Measurements from ENCODE around the gene PSMB5. TPM values are rescaled to one million over a fixed set of nuclear protein-coding genes. Genes with fewer than 3 reads are reported as not detected.

PSMB5 gene
- total and polyA plus RNA-seq, 4 donors = 74.0 to 152 (median 95.4) TPM

DNA sequence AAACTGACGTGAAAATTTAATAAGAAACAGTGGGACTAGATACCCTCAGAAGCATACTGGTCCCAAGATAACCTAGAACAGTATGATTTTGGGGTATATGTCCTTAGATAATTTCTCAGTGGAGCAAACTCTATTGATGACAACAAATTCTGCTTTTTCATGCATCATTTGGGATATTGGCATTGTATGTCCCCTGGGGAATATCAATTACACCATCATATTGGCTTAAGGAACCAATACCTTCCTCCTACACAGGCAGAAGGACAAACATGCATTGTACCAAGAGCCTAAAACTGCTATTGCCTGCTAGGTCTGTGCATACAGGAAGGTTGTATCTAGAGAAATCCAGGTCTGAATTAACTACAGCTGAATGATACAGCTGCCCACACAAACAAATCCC is 40.2 kb upstream of the PSMB5 start:
- H3K36me3 ChIP-seq (ENCODE audit: control insufficient read depth in 4 of 4, insufficient read depth in 3 of 4, low read depth in 1 of 4, low read length in 3 of 4) = peaks cover 7 to 56% (median 47%) of the 10 kb centered on the region in 4 donors
- TF ChIP-seq EGR1 (IDR thresholded peaks at IDR 0.05; ENCODE audit: low read depth in 2 of 2) (no peak), SP1 (IDR thresholded peaks at IDR 0.05) (no peak), HNF4A (conservative IDR thresholded peaks at IDR 0.05) (no peak), RAD21 (IDR thresholded peaks at IDR 0.05) (no peak), GABPA (IDR thresholded peaks at IDR 0.05 in 1 of 2, conservative IDR thresholded peaks at IDR 0.05 in 1 of 2) (no peak), YY1 (IDR thresholded peaks at IDR 0.05) (no peak), FOXA1 (IDR thresholded peaks at IDR 0.05) (no peak), JUND (IDR thresholded peaks at IDR 0.05) (no peak), FOXA2 (IDR thresholded peaks at IDR 0.05) (no peak)
- TF ChIP-seq, protein P1, sequence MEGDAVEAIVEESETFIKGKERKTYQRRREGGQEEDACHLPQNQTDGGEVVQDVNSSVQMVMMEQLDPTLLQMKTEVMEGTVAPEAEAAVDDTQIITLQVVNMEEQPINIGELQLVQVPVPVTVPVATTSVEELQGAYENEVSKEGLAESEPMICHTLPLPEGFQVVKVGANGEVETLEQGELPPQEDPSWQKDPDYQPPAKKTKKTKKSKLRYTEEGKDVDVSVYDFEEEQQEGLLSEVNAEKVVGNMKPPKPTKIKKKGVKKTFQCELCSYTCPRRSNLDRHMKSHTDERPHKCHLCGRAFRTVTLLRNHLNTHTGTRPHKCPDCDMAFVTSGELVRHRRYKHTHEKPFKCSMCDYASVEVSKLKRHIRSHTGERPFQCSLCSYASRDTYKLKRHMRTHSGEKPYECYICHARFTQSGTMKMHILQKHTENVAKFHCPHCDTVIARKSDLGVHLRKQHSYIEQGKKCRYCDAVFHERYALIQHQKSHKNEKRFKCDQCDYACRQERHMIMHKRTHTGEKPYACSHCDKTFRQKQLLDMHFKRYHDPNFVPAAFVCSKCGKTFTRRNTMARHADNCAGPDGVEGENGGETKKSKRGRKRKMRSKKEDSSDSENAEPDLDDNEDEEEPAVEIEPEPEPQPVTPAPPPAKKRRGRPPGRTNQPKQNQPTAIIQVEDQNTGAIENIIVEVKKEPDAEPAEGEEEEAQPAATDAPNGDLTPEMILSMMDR (IDR thresholded peaks at IDR 0.05; ENCODE audit: low read depth, low read length, missing input control) = no peak
- TF ChIP-seq, protein P2, sequence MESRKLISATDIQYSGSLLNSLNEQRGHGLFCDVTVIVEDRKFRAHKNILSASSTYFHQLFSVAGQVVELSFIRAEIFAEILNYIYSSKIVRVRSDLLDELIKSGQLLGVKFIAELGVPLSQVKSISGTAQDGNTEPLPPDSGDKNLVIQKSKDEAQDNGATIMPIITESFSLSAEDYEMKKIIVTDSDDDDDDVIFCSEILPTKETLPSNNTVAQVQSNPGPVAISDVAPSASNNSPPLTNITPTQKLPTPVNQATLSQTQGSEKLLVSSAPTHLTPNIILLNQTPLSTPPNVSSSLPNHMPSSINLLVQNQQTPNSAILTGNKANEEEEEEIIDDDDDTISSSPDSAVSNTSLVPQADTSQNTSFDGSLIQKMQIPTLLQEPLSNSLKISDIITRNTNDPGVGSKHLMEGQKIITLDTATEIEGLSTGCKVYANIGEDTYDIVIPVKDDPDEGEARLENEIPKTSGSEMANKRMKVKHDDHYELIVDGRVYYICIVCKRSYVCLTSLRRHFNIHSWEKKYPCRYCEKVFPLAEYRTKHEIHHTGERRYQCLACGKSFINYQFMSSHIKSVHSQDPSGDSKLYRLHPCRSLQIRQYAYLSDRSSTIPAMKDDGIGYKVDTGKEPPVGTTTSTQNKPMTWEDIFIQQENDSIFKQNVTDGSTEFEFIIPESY (IDR thresholded peaks at IDR 0.05) = no peak
- TF ChIP-seq, protein P3, sequence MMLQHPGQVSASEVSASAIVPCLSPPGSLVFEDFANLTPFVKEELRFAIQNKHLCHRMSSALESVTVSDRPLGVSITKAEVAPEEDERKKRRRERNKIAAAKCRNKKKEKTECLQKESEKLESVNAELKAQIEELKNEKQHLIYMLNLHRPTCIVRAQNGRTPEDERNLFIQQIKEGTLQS (IDR thresholded peaks at IDR 0.05) = no peak
- TF ChIP-seq, protein P4, sequence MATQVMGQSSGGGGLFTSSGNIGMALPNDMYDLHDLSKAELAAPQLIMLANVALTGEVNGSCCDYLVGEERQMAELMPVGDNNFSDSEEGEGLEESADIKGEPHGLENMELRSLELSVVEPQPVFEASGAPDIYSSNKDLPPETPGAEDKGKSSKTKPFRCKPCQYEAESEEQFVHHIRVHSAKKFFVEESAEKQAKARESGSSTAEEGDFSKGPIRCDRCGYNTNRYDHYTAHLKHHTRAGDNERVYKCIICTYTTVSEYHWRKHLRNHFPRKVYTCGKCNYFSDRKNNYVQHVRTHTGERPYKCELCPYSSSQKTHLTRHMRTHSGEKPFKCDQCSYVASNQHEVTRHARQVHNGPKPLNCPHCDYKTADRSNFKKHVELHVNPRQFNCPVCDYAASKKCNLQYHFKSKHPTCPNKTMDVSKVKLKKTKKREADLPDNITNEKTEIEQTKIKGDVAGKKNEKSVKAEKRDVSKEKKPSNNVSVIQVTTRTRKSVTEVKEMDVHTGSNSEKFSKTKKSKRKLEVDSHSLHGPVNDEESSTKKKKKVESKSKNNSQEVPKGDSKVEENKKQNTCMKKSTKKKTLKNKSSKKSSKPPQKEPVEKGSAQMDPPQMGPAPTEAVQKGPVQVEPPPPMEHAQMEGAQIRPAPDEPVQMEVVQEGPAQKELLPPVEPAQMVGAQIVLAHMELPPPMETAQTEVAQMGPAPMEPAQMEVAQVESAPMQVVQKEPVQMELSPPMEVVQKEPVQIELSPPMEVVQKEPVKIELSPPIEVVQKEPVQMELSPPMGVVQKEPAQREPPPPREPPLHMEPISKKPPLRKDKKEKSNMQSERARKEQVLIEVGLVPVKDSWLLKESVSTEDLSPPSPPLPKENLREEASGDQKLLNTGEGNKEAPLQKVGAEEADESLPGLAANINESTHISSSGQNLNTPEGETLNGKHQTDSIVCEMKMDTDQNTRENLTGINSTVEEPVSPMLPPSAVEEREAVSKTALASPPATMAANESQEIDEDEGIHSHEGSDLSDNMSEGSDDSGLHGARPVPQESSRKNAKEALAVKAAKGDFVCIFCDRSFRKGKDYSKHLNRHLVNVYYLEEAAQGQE (IDR thresholded peaks at IDR 0.05) = no peak
- no peak overlapping the region for H3K4me3 ChIP-seq (ENCODE audit: low read depth in 1 of 3, low read length in 3 of 3)
- H3K9me3 ChIP-seq (ENCODE audit: control insufficient read depth in 4 of 4, low read length in 3 of 4) = no peaks in the 10 kb centered on the region
- no peak for DNase-seq (ENCODE audit: low spot score)
- H3K9ac ChIP-seq (ENCODE audit: low read depth in 1 of 2, low read length in 2 of 2) = no peak overlapping the region
- H3K4me1 ChIP-seq (ENCODE audit: control insufficient read depth in 4 of 4, insufficient read depth in 4 of 4, low read length in 3 of 4) = peaks cover 2 to 23% (median 18%) of the 10 kb centered on the region in 4 donors
- 97% methylated on average over 1 of the region's 1 CpG for WGBS
- H3K27ac ChIP-seq (ENCODE audit: low read depth in 1 of 2, low read length in 2 of 2) = no peak overlapping the region
- H3K27me3 ChIP-seq (ENCODE audit: control insufficient read depth in 4 of 4, insufficient read depth in 4 of 4, low read length in 3 of 4) = no peaks in the 10 kb centered on the region

DNA sequence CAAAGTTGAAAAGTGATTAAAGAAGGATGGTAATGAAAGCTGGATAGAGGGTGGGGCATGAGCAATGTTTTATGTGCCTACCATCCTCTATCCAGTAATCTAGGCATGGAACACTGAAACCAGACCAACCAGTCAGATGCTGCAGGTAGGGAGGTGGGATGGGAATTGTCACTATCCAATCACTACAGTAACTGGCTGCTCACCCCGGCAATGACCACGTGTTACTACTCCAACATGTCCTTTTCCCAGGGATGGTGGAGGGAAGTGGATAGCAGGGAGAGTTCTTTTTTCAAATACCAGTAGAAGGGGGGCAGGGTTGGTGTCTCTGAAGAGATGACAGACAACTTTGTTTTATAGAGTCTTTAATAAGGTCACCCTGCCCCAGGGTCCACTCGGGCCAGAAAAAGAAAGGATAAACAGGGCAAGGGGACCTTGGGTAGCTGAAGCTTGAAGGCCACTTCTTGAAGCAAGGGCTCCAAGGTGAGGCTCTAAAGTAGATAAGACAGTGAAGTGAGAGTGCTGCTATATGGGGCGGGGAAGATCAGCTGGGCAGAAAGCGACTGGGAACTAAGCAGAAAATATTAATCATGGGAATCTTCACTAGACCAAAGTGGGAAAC is 37.3 kb upstream of the PSMB5 start:
- Histone ChIP-seq H3K27ac (ENCODE audit: low read depth in 1 of 2, low read length in 2 of 2) (peak overlapping the region; percentile 70 to 74), H3K36me3 (ENCODE audit: control insufficient read depth in 4 of 4, insufficient read depth in 3 of 4, low read depth in 1 of 4, low read length in 3 of 4) (peaks cover 7 to 41% (median 35%) of the 10 kb centered on the region in 4 donors), H3K4me1 (ENCODE audit: control insufficient read depth in 4 of 4, insufficient read depth in 4 of 4, low read length in 3 of 4) (peaks cover 2 to 29% (median 20%) of the 10 kb centered on the region in 4 donors), H3K4me3 (ENCODE audit: low read depth in 1 of 3, low read length in 3 of 3) (no peak overlapping the region), H3K27me3 (ENCODE audit: control insufficient read depth in 4 of 4, insufficient read depth in 4 of 4, low read length in 3 of 4) (no peaks in the 10 kb centered on the region), H3K9ac (ENCODE audit: low read depth in 1 of 2, low read length in 2 of 2) (peak overlapping the region in 1 of 2 donors; percentile 57), H3K9me3 (ENCODE audit: control insufficient read depth in 4 of 4, low read length in 3 of 4) (no peaks in the 10 kb centered on the region)
- TF ChIP-seq HNF4A (conservative IDR thresholded peaks at IDR 0.05) (no peak), RAD21 (IDR thresholded peaks at IDR 0.05) (no peak), JUND (IDR thresholded peaks at IDR 0.05) (no peak), EGR1 (IDR thresholded peaks at IDR 0.05; ENCODE audit: low read depth in 2 of 2) (no peak), NR2F2 (IDR thresholded peaks at IDR 0.05) (no peak), SP1 (IDR thresholded peaks at IDR 0.05) (no peak), HNF4G (IDR thresholded peaks at IDR 0.05) (no peak), FOXA1 (IDR thresholded peaks at IDR 0.05) (no peak), FOXA2 (IDR thresholded peaks at IDR 0.05) (no peak), GABPA (IDR thresholded peaks at IDR 0.05 in 1 of 2, conservative IDR thresholded peaks at IDR 0.05 in 1 of 2) (no peak), TAF1 (conservative IDR thresholded peaks at IDR 0.05) (no peak), RXRA (IDR thresholded peaks at IDR 0.05) (no peak)
- TF ChIP-seq, protein P5, sequence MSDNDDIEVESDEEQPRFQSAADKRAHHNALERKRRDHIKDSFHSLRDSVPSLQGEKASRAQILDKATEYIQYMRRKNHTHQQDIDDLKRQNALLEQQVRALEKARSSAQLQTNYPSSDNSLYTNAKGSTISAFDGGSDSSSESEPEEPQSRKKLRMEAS (IDR thresholded peaks at IDR 0.05) = no peak
- TF ChIP-seq, protein P1 (IDR thresholded peaks at IDR 0.05; ENCODE audit: low read depth, low read length, missing input control) = no peak
- TF ChIP-seq, protein P2 (IDR thresholded peaks at IDR 0.05) = no peak
- TF ChIP-seq, protein P3 (IDR thresholded peaks at IDR 0.05) = no peak
- WGBS = 55% methylated on average over 5 of the region's 5 CpGs
- no peak for DNase-seq (ENCODE audit: low spot score)
